Ammon's horn (tissue), 1 donor: ENCODE data around the gene RMRP.
"Not testable (repeated sequence)": the region's sequence is repeated elsewhere in the genome, so short reads cannot be mapped to it uniquely, and the experiment has no call there.

Source experiments
- DNase-seq: peaks from one replicate; pipeline ENCODE4 v3.0.0-alpha.2; 2016; ENCODE audit warnings: low spot score

The RMRP gene

DNA sequence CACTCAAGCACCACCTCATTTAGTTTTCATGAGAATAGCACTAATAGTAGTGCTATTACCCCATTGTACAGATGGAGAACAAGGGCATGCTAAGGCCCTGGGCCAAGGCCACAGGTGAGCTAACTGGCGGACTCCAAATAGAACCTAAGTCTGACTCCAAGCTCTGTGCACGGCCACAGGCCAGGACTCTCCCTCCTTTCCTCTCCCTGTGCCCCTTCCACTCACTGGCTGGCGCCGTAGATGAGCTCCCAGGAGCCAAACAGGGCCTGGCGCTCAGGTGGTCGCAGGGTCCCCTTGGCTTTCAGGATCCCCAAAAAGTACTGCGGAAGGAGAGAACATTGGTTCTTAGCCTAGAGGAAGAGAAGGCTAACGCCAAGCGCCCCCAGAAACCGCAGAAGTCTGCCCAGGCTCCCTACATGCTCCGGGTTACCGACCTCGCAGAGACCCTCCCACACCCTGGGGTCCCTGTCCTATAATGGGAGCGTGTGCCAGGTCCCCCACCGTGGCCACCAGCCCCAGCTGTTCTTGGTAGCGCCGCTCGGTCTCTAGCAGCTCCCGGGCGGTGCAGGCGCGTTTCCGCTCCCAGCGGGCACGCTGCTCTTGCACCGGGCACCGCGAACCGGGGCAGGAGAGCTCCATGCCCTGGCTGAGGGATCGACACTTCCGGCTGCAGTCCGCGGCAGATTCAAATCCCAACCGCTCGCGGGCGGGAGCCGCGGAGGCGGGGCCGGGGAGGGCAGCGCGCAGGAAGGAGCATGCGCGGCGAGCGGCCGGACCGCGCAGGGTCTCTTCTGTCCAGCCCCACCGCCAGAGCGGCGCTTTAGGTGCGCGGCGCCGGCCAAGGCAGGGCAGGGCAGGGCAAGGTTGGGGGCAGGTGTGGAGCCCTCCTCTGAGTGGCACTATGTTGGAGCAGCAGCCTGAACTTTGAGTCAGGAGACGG, 7.0 kb upstream of the RMRP start, which contains the start of gene ARHGEF39:
Gene ARHGEF39 (minus strand): TSS at position 665 of the 940 bp plus-strand sequence. CDS start 26 bp downstream, at position 639.
- DNase-seq = peak; percentile 75

- no peak for DNase-seq
These were observed 4.6 kb upstream of the RMRP start for GRCh38 chr9:35662437-35662836.

DNA sequence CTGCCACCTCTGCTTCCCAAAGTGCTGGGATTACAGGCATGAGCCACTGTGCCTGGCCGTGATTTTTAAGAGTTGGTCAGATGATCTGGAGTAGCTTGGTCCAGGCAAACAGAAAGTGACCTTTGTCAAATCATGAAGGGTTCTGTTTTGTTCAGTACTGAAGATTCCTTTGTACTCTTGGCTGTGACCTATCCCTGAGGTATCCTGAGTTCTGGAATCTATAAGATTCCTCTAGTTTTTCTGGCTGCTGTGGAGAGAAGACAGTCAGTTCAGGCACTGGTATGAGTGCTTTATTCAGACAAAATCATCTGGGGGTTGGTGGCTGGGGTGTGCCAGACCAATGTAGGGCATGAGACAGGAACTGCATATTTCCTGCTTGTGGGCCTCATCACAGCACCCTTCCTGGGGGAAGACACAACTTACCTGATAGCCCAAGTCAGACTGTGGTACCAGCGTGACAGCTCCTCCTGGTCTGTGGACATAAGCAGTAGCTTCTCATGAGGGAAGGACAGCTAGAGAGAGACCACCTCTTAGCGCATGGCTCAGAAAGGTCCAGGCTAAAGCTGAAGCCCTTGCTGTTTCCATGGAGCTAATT, 4.0 kb upstream of the RMRP start:
- DNase-seq = no peak

DNA sequence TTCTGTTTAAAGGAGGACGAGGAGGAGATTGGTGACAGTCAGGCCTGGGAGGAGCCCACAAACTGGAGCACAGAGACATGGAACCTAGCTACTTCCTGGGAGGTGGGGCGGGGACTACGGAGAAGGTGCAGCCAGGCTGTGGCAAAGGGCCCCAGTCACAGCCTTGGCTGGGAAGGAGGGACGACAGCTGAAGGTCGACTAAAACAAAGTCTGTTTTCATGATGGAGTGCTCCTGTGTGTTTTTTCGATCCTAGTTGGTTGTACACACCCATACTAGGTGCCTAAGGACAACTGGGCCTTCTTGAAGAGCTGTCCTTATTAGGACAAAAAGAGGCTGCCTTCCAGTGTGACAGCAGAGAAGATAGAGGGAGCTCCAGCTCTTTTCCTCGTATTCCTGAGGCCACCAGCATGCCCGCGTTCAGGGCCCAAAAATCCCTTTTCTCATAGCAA, 3.2 kb upstream of the RMRP start:
- DNase-seq = no peak

DNA sequence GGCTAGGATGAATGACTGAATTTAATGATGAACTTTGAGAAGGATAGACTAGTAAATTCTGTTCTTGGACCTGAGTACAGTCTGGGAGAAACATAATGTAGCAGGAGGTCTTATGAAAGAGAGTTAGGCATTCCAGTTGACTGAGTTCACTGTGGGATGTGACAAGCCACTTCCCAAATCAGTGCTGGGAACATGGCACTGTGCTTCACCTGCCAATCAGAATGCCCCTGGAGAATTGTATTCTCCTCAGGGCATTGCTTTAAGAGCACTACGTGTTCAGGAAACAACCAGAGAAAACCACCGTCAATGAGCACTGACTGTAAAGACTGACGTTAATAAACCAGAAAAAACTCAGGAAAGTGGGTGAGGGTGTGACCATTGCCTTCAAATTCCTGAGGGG, 1.5 kb upstream of the RMRP start:
- DNase-seq = no peak

DNA sequence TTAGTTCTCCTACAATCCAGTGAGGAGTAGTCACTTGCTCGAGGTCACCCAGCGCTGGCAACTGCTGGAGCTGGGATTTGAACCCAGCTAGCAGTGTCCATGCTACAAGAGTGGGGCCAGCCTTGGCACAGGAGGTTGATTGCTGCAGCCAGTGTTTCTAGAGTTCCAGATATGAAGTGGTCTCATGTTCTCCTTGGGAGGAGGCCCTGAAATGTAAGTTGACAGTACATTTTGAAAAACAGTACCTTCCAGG, 1.1 kb upstream of the RMRP start:
- DNase-seq = no peak

- peak; percentile 93 for DNase-seq
These were observed 533 bp upstream of the RMRP start, which contains the start of gene CCDC107 for GRCh38 chr9:35658137-35658967. TSS of gene CCDC107 (plus strand) at chr9:35658292. CDS start at chr9:35658380, 88 bp downstream.

GRCh38 chr9:35656831-35657545, 831 bp downstream of the RMRP start:
- peak; percentile 57 for DNase-seq

DNA sequence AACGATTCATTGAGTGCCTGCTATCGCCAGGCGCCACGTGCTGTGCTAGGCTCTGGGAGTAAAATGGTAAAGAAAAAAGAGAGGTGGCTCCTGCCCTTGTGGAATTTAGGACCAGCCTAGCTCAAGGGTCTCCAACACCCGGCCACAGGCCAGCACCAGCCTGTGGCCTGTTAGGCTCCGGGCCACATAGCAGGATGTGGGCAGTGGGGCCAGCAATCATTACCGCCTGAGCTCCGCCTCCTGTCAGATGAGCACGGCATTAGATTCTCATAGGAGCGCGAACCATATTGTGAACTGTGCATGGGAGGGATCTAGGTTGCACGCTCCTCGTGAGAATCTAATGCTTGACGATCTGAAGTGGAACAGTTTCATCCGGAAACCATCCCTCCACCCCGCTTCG, 1.5 kb downstream of the RMRP start:
- no peak for DNase-seq

DNA sequence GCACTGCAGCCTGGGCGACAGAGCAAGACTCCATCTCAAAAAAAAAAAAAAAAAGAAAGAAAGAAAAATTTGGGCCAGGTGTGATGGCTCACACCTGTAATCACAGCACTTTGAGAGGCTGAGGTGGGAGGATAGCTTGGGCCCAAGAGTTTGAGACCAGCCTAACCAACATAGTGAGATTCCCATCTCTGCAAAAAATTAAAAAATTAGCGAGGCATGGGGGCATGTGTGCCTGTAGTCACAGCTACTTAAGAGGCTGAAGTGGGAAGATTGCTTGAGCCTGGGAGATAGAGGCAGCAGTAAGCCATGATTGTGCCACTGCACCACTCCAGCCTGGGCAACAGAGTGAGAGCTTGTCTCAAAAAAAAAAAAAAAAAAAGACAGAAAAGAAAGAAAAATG, 4.2 kb downstream of the RMRP start:
- no peak for DNase-seq

DNA sequence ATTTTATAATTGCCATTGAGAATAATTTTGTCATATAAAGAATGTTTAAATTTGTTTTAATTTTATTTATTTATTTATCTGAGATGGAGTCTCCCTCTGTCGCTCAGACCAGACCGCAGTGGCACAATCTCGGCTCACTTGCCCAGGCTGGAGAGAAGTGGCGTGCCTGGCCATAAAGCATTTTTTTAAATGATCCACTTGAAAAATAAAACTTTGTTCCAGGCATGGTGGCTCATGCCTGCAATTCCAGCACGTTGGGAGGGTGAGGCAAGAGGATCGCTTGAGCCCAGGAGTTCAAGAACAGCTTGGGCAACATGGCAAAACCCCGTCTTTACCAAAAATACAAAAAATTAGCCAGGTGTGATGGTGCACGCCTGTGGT, 5.0 kb downstream of the RMRP start:
- no peak for DNase-seq

GRCh38 chr9:35651956-35652828, 5.6 kb downstream of the RMRP start:
- DNase-seq = no peak

DNA sequence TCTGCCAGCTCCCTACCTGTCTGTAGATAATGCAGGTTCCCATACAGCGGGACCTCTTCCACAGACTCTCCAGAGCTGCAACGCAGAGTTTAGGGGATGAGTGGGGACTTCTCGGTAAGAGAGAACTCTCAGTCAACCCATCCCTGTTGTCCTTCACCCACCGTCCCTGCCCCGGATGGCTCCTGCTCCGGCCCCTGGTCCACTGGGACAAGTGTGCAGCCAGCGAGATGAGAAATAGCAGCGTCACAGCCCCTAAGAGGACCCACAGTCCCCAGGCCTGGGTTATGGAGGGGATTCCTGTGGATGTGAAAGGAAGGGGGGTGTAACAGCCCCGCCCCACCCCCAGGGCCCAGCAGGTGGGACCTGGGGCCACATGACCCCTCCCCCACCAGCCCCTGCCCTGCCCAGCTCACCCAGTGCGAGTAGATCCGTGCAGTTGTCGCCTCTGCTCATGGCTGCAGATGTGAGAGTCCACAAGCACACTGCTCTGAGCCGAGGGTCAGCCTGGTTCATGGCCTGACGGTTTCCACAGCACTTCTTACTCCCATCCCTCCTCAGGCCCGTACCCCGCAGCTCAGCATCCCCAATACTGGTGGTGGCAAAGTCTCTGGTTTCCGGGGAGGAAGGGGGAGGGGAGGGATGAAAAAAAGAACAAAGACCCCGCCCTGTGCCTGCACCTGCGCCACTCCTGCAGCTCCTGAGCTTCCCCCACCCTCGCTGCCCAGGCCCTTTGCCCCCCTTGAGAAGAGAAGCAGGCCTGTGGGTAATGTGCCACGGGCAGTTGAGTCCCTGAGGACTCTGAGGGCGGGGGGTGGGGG, 7.3 kb downstream of the RMRP start, which contains the start of gene SIT1:
Gene SIT1 (minus strand): TSS at position 591 of the 818 bp plus-strand sequence. CDS start 78 bp downstream, at position 513.
- no peak for DNase-seq

- DNase-seq = no peak
These were observed 8.1 kb downstream of the RMRP start for GRCh38 chr9:35649431-35650340.

- peak; percentile 94 for DNase-seq
These were observed 11.1 kb downstream of the RMRP start for GRCh38 chr9:35646533-35647265.

- DNase-seq = no peak
These were observed 11.7 kb downstream of the RMRP start for GRCh38 chr9:35646153-35646532.

DNA sequence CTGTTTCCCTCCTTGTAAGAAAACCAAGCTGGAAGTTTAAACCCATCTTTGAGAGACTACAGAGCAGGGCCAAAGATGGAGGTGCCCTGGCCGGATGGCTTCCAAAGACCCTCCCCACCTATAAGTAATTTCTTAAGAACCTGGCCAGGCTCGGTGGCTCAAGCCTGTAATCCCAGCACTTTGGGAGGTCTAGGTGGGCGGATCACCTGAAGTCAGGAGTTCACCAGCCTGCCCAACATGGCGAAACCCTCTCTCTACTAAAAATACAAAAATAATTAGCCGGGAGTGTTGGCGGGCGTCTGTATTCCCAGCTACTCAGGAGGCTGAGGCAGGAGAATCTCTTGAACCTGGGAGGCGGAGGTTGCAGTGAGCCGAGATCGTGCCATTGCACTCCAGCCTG, 12.1 kb downstream of the RMRP start:
- DNase-seq = not testable (repeated sequence)

DNA sequence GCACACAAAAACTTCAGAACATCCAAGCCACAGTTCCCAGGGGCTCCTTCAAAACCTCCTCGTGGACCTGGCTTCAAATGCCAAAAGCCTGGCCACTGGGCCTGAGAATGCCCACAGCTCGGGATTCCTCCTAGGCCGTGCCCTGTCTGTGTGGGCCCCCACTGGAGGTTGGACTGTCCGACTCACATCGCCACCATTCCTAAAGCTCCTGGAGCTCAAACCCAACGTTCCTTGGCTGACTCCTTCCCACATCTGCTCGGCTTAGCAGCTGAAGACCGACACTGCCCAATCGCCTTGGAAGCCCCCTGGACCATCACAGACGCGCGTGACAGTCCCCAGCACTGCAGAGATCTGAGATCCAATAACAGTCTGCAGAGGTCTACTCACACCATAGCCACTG, 14.8 kb downstream of the RMRP start:
- DNase-seq = no peak
